ENCODE data around the gene ATN1.

The ATN1 gene

DNA sequence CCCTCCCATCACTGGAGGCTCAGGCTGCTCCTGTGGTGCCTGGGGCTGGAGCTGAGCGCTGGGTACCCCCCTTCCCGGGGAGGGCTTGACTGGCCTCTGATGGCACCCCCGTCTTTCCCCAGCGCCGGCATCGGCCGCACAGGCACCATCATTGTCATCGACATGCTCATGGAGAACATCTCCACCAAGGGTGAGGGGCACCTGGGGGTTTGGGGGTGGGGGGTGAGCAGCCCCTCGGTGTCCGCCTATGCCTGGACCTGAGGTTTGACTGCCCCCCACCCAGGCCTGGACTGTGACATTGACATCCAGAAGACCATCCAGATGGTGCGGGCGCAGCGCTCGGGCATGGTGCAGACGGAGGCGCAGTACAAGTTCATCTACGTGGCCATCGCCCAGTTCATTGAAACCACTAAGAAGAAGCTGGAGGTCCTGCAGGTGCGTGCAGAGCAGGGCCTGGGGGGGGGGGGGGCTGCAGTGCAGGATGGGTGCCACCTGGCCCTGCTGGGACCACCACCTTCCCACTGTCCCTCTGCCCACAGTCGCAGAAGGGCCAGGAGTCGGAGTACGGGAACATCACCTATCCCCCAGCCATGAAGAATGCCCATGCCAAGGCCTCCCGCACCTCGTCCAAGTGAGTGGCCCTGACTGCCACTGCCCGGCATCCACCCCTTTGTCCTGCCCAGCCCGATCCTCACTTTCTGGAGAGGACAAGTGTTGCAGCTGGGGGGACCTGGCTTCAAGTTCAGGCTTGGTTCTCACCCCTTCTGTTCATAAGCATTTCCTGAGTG, 32.2 kb downstream of the ATN1 start:
- peaks cover 2% of the 10 kb centered on the region for H3K36me3 ChIP-seq (ENCODE audit: control insufficient read depth, insufficient read depth, low read length)
- H3K4me3 ChIP-seq (ENCODE audit: low read length) = no peak overlapping the region
- no peak overlapping the region for H3K27ac ChIP-seq (ENCODE audit: low read depth, low read length)
- H3K9ac ChIP-seq (ENCODE audit: low read length) = no peak overlapping the region
- no peaks in the 10 kb centered on the region for H3K27me3 ChIP-seq (ENCODE audit: control insufficient read depth, insufficient read depth, low read length)
- peaks cover 17% of the 10 kb centered on the region for H3K4me1 ChIP-seq (ENCODE audit: control insufficient read depth, insufficient read depth, low read length)

DNA sequence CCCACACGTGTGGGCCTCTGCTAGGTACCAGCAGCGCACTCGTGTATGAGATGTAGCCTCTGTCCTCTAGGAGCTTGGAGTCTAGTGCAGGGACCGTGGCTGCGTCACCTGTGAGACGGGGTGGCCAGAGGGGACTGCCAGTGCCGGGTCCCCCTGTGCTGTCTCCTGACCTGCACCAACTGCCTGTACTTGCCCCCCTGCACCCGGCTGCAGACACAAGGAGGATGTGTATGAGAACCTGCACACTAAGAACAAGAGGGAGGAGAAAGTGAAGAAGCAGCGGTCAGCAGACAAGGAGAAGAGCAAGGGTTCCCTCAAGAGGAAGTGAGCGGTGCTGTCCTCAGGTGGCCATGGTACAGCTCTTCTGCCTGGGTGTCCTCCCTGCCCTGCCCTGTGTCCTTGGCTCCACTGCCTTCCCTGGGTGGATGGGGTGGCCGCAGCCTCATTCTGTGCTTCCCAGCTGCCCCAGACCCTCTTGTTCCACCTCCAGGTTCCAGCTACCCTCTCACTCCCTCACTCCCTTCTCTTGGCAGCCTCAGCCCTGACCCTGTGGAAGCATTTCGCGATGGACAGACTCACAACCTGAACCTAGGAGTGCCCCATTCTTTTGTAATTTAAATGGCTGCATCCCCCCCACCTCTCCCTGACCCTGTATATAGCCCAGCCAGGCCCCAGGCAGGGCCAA, 33.0 kb downstream of the ATN1 start:
- peaks cover 7% of the 10 kb centered on the region for H3K36me3 ChIP-seq (ENCODE audit: control insufficient read depth, insufficient read depth, low read length)
- peak overlapping the region; percentile 76 for H3K27ac ChIP-seq (ENCODE audit: low read depth, low read length)
- H3K27me3 ChIP-seq (ENCODE audit: control insufficient read depth, insufficient read depth, low read length) = no peaks in the 10 kb centered on the region
- H3K9ac ChIP-seq (ENCODE audit: low read length) = peak overlapping the region; percentile 51
- H3K4me1 ChIP-seq (ENCODE audit: control insufficient read depth, insufficient read depth, low read length) = peaks cover 17% of the 10 kb centered on the region
- H3K4me3 ChIP-seq (ENCODE audit: low read length) = peak overlapping the region; percentile 5

DNA sequence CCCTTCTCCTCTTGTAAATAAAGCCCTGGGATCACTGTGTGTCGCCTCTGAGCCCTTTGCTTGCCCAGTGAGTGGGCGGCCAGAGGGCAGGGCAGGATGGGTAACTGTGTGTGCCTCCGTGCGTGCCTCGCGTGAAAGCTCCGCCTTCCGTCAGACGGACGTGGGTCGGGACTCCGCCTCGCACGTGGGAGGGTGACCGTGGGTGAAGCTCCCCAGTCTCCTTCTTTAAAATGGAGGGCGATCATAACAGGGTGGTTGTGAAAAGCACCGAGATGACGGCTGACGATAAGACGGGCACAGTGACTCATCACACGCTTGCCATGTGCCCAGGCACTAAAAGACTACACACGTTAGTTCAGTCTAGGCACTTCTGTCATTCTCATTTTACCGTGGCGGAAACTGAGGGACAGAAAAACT, 33.5 kb downstream of the ATN1 start:
- no peaks in the 10 kb centered on the region for H3K27me3 ChIP-seq (ENCODE audit: control insufficient read depth, insufficient read depth, low read length)
- H3K36me3 ChIP-seq (ENCODE audit: control insufficient read depth, insufficient read depth, low read length) = peaks cover 9% of the 10 kb centered on the region
- peak overlapping the region; percentile 59 for H3K4me3 ChIP-seq (ENCODE audit: low read length)
- H3K4me1 ChIP-seq (ENCODE audit: control insufficient read depth, insufficient read depth, low read length) = peaks cover 17% of the 10 kb centered on the region
- H3K9ac ChIP-seq (ENCODE audit: low read length) = peak overlapping the region; percentile 51
- peak overlapping the region; percentile 76 for H3K27ac ChIP-seq (ENCODE audit: low read depth, low read length)

DNA sequence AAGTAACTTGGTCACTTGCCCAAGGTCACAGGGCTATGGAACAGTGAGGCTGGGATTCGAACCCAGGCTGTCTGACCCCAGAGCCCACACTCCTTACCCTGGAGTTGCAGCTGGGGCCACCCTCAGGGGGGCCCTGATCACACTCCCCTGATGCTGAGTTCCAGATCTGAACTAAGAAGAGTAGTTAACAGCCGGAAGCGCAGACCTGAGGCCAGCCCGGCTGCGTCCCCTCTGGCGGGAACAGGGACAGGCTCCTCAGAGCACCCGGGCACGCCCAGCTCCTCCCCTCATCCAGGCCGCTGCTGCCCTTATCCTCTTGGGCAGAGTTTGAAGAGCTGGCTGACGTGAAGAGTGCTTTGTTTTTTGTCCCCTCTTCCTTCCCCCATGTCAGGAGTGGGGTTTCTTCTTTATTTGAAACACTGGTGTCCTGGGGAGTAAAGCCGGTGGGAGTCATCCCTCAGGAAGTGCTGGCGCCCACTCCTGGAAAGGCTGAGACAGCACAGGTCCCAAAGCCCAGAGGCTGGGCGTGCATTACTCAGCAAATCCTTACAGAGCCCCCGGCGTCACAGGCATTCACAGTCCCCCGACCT, 34.0 kb downstream of the ATN1 start:
- Histone ChIP-seq H3K9ac (ENCODE audit: low read length) (peak overlapping the region; percentile 51), H3K27ac (ENCODE audit: low read depth, low read length) (peak overlapping the region; percentile 76), H3K36me3 (ENCODE audit: control insufficient read depth, insufficient read depth, low read length) (peaks cover 10% of the 10 kb centered on the region), H3K4me1 (ENCODE audit: control insufficient read depth, insufficient read depth, low read length) (peaks cover 17% of the 10 kb centered on the region), H3K4me3 (ENCODE audit: low read length) (peak overlapping the region; percentile 59), H3K27me3 (ENCODE audit: control insufficient read depth, insufficient read depth, low read length) (no peaks in the 10 kb centered on the region)

DNA sequence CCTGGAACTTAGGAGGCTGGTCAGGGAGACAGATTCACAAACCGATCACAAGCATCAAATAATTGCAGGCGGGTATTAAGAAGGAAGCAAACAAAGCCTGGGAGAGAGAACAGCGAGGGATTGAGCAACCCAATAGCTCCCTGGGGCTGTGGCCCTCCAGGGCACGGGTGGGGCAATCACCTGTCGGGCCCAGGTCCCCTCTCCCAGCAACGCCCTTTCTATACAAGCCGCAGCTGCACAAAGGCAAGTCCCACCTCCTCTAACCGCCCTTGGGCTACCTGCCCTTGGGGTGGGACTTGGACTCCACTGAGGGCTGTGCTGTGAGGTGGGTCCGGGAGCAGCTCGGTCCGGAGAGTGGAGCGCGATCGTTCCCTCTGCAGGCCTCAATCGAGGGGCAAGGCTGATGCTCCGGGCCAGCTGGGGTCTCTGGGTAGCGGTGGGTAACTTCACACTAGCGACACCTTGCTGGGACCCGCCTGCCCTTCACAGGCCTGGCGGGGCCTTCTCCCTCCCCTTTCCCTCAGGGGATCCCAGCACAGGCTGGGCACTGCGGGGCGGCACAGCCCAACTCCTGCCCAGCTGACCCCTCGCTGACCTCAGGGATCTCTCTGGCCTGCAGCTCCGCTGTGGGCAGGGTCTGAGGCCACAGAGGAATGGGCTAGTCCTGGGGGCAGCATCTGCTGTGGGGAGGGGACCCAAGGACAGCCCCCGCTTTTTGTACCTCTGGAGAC, 34.7 kb downstream of the ATN1 start:
- Histone ChIP-seq H3K36me3 (ENCODE audit: control insufficient read depth, insufficient read depth, low read length) (peaks cover 16% of the 10 kb centered on the region), H3K27ac (ENCODE audit: low read depth, low read length) (peak overlapping the region; percentile 76), H3K4me3 (ENCODE audit: low read length) (peak overlapping the region; percentile 59), H3K4me1 (ENCODE audit: control insufficient read depth, insufficient read depth, low read length) (peaks cover 17% of the 10 kb centered on the region), H3K9ac (ENCODE audit: low read length) (peak overlapping the region; percentile 51), H3K27me3 (ENCODE audit: control insufficient read depth, insufficient read depth, low read length) (no peaks in the 10 kb centered on the region)

DNA sequence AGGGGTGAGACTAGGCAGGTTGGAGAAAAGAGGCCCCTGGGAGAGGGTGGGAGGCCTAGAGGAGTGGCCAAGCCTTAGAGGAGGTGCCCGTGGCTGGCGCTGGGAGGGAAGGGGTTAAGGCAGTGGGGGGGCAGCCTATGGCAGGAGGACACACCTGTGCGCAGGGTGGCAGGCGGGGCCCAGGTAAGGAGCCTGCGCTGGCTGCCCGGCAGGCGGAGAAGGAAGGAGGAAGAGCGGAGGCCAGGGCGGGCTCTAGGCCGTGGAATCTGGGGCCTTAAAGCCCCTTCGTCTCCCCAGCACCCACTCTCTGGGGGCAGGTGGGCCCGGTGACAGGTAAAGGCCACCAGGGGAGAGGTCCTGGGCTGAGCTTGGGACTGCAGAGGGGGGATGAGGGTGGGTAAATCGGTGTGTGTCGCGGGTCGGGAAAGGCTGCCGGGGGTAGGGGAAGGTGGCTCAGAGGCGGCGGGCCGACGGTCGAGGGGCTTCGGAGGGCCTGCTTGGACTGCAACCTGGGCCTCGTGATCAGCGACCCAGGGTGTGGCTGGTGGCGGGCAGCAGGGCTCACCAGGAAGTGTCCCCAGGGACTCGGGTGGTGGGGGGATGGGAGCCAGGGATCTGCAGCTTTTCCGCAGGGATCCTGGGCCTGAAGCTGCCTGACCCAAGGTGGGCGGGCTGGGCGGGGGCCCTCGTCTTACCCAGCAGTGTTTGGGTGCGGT, 35.4 kb downstream of the ATN1 start:
- Histone ChIP-seq H3K27ac (ENCODE audit: low read depth, low read length) (peak overlapping the region; percentile 76), H3K9ac (ENCODE audit: low read length) (peak overlapping the region; percentile 51), H3K4me3 (ENCODE audit: low read length) (peak overlapping the region; percentile 59), H3K36me3 (ENCODE audit: control insufficient read depth, insufficient read depth, low read length) (peaks cover 24% of the 10 kb centered on the region), H3K4me1 (ENCODE audit: control insufficient read depth, insufficient read depth, low read length) (peaks cover 17% of the 10 kb centered on the region), H3K27me3 (ENCODE audit: control insufficient read depth, insufficient read depth, low read length) (no peaks in the 10 kb centered on the region)

DNA sequence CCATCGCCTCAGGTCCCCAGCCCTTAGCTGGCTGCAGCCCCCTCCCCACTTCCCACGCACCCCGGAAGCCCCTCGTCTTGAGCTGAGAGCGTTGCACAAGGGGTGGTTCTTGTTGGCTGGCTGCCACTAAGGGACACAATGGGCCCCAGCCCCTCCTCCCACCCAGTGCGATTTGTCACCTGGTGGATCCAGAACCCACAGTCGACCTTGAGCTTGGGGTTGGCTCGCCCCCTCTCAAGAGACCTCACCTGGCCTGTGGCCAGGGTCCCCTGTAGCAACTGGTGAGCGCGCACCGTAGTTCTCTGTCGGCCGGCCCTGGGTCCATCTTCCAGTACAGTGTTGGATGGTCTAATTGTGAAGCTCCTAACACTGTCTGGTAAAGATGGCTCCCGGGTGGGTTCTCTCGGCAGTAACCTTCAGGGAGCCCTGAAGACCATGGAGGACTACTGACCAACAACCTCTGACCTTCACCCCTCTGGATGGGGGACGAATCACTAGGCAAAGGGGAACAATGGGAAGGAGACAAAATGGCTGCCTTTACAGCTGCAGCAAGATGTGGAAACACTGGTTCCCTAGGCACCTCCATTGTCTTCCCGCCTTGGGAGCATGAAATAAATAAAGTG, 36.1 kb downstream of the ATN1 start:
- Histone ChIP-seq H3K4me1 (ENCODE audit: control insufficient read depth, insufficient read depth, low read length) (peaks cover 17% of the 10 kb centered on the region), H3K36me3 (ENCODE audit: control insufficient read depth, insufficient read depth, low read length) (peaks cover 29% of the 10 kb centered on the region), H3K9ac (ENCODE audit: low read length) (peak overlapping the region; percentile 6), H3K4me3 (ENCODE audit: low read length) (peak overlapping the region; percentile 57), H3K27me3 (ENCODE audit: control insufficient read depth, insufficient read depth, low read length) (no peaks in the 10 kb centered on the region), H3K27ac (ENCODE audit: low read depth, low read length) (no peak overlapping the region)

DNA sequence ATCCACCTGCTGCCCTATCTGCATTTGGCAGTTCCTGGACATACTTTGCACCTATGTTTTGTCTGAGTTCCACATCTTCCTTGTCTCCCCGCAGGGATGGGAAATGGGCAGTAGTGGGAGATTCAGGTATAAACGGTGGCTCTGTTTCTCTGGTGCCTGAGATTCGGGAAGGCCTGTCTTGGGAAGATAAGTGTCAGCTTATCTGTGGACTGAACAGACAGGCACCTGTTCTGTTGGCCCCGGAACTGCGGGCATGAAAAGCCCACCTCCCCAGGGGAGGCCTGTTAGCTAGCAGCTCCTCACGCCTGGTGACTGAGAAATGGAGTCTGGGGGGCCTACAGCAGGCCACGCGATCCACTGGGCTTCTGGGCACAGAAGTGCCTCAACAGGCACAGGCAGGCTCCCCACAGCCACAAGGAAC, 36.9 kb downstream of the ATN1 start:
- H3K9ac ChIP-seq (ENCODE audit: low read length) = peak overlapping the region; percentile 16
- H3K4me3 ChIP-seq (ENCODE audit: low read length) = peak overlapping the region; percentile 25

DNA sequence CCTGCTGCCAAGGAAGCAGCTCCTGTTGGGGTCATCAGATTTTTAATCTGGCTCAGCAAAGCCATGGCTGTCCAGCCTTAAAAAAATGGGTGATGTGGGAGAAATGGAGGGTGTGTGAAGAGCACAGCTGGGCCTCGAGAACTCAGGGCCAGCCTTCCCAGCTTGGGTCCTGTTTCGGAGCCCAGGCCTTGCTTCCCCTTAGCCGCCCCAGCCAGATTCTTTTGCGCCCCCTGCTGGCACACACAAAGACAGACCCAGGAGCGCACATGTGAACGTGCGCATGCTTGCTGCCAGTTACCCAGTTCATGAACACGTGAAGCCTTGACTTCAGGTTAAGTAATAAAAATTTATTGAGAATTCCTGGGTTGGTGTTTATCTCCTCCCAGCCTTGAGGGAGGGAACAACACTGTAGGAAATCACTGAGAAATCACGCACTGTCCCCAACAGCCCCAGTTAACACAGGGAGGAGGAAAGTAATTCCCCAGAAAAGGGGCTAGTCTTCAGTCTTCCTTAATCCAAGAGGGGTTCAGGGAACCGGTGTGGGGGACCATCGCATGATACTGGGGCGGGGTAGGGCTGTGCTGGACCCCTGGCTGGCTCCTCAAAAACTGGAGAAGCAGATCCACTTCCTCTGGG, 37.4 kb downstream of the ATN1 start:
- Histone ChIP-seq H3K27me3 (ENCODE audit: control insufficient read depth, insufficient read depth, low read length) (no peaks in the 10 kb centered on the region), H3K27ac (ENCODE audit: low read depth, low read length) (peak overlapping the region; percentile 78), H3K9ac (ENCODE audit: low read length) (peak overlapping the region; percentile 16), H3K4me1 (ENCODE audit: control insufficient read depth, insufficient read depth, low read length) (peaks cover 26% of the 10 kb centered on the region), H3K4me3 (ENCODE audit: low read length) (peak overlapping the region; percentile 25), H3K36me3 (ENCODE audit: control insufficient read depth, insufficient read depth, low read length) (peaks cover 29% of the 10 kb centered on the region)

More for the DNA sequence above, 36.9 kb downstream of the ATN1 start:
- Histone ChIP-seq H3K36me3 (ENCODE audit: control insufficient read depth, insufficient read depth, low read length) (peaks cover 29% of the 10 kb centered on the region), H3K27ac (ENCODE audit: low read depth, low read length) (peak overlapping the region; percentile 78), H3K4me1 (ENCODE audit: control insufficient read depth, insufficient read depth, low read length) (peaks cover 22% of the 10 kb centered on the region), H3K27me3 (ENCODE audit: control insufficient read depth, insufficient read depth, low read length) (no peaks in the 10 kb centered on the region)

DNA sequence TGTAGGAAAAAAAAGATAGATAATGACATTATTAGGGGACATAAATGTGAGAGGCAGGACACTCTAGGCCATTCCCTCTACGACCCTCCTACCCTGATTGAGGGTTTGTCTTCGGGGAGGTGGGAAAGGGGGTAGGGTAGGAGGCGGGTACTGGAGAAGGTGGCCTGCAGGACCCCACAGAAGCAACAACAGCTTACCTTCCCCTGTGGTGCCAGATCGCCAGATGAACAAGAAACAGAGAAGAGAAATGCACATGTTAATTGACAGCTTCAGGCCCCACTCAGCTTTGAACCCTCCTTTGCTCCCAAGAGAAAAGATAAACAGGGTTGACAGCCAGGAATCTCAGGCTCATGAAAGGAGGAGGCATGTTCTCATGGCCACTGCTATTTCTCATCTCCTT, 38.0 kb downstream of the ATN1 start:
- H3K4me1 ChIP-seq (ENCODE audit: control insufficient read depth, insufficient read depth, low read length) = peaks cover 26% of the 10 kb centered on the region
- H3K36me3 ChIP-seq (ENCODE audit: control insufficient read depth, insufficient read depth, low read length) = peaks cover 29% of the 10 kb centered on the region
- no peak overlapping the region for H3K27ac ChIP-seq (ENCODE audit: low read depth, low read length)
- H3K9ac ChIP-seq (ENCODE audit: low read length) = no peak overlapping the region
- no peak overlapping the region for H3K4me3 ChIP-seq (ENCODE audit: low read length)
- no peaks in the 10 kb centered on the region for H3K27me3 ChIP-seq (ENCODE audit: control insufficient read depth, insufficient read depth, low read length)

DNA sequence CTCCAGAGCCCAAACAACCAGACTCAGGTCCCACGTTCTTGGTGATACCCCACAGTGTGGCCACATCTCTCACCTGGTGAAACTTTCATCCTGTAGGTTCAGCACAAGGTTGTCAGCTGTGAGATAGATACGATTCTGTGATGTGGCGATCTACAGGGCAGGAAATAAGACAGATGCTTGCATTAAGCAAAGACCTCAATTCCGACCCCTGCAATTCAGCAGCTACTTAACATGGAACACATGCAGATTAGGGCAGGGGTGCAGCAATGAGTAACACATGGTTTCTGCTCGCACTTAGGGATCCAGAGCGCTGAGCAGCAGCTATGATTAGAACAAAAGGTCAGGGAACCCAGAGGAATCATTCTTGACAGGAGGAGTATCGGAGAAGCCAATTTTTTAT, 38.6 kb downstream of the ATN1 start:
- H3K9ac ChIP-seq (ENCODE audit: low read length) = no peak overlapping the region
- no peaks in the 10 kb centered on the region for H3K27me3 ChIP-seq (ENCODE audit: control insufficient read depth, insufficient read depth, low read length)
- H3K4me1 ChIP-seq (ENCODE audit: control insufficient read depth, insufficient read depth, low read length) = peaks cover 23% of the 10 kb centered on the region
- H3K4me3 ChIP-seq (ENCODE audit: low read length) = no peak overlapping the region
- peaks cover 29% of the 10 kb centered on the region for H3K36me3 ChIP-seq (ENCODE audit: control insufficient read depth, insufficient read depth, low read length)
- H3K27ac ChIP-seq (ENCODE audit: low read depth, low read length) = no peak overlapping the region
